ENCODE measurements around the gene MLC1.

The MLC1 gene

DNA sequence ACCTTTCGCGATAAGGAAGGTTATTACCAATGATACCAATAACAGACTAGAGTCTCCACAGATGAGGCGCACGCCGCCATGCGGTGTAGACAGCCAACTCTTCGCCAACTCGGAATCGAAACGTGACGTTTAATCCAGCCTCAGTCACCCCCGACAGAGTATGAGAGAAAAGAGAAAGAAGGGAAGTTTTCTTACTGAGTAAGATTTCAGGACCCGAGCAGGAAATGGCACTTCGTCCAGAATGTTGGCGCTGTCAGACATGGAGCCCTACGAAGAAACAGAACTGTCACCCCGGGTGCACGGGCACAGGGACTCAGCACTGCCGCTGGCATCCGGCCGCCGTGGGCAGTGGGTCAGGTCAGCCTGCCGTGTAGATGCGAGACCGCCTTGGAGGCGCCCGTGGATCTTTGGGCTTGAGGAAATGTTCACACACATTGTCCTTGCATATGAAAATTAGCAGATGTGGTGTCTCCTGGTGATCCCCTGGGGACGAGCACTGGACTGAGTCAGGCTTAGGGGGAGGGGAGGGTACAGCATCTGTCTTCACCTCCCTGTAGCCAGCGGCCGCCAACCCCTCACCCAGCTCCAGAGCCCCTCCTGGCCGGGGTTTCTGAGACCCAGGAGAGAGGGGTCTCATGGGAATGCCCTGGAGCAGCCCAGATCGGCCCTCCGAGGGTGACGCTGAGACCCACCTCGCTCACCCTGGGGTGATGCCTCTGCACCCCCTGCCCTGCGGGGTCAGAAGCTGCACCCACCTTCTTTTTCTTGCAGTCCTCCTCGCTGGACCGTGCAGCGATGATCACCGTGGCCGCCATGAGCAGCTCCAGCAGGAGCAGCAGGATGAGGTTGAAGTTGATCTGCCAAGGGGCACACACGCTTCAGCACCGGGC lies 8.3 kb downstream of the MLC1 start:
- no peak for DNase-seq (ENCODE audit: low spot score)

DNA sequence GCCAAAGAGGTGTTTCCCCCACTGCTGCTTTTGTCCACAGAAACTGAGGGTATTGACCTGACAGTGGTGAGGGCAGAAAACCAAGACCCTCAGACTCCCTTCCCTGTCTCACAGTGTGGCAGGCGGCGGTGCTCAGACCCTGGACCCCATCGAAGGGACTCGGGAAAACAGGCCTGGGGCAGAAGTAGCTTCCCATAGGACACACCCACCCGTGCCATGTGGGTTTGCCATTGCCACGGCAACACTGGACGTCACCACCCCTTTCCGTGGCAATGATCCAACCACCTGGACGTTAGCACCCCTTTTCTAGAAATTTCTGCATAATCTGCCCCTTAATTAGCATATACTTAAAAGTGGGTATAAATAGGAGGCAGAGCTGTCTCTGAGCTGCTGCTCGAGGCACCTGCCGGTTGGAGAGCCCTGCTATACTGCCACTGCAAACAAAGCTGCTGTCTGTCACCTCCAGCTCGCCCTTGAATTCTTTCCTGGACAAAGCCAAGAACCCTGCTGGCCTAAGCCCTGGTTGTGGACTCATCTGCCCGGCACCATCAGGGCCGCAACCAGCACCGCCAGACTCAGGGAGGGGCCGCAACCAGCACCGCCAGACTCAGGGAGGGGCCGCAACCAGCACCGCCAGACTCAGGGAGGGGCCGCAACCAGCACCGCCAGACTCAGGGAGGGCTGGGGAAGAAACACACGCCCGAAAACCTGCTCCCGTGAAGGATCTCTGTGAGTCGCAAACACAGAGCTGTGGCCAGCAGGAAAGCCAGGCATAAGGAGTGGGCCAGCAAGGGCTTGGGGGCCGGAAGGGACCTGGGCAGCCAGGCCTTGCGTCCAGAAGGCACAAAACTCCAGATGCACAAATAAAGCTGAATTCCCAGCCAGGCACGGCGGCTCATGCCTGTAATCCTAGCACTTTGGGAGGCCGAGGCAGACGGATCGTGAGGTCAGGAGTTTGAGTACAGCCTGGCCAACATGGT lies 10.4 kb downstream of the MLC1 start:
- no peak for DNase-seq (ENCODE audit: low spot score)

DNA sequence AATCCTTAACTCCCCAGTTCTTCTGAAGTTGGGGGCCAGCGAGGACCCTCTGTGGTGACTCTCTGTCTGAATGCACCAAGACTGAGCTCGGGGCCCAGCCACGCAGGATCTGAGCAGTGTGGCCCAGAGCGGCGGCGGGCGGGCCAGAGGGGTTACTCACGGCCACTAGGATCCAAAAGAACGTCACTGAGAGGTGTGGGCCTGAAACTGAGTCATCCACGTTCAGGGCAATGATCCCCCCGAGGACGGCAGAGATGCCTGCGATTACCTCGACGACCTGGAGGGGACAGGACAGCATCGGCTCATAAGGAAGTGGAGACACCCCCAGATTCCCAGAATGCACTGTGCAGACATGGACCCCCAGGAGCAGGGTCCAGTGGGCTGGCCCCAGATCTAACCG lies 11.2 kb downstream of the MLC1 start:
- DNase-seq (ENCODE audit: low spot score), result no peak

DNA sequence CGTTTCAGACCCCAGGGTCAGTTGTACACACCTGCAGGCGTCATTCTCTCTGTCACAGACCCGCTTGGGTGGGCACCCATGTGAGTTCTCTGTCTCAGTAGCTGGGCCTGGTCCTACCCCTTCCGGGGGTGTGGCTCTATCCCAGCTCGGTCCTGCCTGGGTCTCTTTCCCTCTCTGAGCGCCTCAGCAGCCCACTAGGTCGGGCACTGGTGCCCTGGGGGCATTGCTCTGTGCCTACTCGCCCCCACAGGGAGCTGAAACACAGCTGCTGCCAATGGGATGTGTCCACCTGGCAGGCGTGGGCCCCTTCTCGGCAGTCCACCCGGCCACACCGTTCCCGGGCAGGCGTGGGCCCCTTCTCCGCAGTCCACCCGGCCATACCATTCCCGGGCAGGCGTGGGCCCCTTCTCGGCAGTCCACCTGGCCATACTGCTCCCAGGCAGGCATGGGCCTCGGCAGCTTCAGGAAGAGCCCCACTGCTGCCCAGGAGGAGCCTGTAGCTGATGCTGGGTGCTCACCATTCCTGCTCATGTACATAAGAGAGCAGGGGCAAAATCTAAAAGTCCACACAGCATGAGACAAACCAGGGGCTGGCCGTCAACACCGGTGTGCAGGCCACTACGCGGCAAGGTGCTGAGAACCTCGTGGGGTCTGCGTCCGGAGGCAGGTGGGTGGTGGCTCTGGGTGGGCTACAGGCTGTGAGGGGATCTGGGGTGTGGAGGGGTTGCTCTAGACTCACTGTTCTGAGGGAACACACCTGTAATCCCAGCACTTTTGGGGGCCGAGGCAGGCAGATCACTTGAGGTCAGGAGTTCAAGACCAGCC lies 12.3 kb downstream of the MLC1 start:
- DNase-seq (ENCODE audit: low spot score), result no peak

DNA sequence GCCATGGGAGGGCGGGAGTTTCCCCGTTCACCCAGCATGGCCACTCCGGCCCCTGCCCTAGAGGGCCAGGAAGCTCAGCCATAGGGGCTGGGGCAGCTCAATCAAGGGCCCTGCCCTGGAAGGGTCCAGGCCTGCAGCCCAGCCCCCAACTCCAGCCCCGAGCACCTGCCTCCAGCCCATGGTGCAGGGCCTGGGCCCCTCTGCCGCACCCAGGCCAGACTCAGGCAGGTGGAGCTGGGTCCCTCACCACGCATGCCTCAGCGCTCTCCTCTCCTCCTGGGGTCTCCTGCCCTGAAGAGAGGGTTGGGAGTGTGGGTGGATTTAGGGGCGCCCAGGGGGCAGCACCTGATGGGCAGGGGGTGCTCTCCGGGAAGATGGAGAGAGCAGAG lies 13.1 kb downstream of the MLC1 start:
- no peak for DNase-seq (ENCODE audit: low spot score)

DNA sequence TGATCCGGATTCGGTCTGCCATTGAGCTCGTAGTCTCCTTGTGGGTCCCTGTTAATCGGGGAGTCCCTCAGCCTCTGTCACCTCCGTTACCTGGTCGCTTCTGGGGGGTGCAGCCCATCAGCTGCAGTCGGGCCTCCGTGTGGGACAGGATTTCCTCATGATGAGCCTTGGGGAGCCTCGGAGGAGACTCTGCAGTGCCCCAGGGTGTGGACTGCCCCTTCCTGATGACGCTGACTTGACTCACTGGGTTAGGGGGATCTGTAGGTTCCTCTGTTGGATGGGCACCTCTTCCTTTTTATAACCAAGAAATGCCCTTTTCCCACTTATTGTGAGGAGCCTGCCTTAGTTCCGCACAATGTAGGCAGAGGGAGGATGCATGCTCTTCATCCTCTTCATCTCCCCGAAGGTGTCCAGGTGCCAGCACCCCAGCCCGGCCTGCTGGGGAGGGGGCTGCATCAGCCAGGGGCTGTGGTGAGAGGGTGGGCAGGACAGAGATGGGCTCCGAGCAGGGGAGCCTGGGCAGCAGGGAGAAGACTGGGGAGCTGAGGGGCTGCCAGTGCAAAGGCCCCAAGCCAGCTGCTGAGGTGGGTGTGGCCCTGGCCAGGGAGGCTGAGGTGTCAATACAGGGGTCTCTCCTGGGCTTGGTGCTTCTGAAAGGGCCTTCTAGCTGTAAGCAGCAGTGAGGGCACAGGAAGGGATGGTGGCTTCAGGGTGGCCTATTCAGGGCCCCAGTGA lies 13.6 kb downstream of the MLC1 start:
- DNase-seq (ENCODE audit: low spot score), result no peak

DNA sequence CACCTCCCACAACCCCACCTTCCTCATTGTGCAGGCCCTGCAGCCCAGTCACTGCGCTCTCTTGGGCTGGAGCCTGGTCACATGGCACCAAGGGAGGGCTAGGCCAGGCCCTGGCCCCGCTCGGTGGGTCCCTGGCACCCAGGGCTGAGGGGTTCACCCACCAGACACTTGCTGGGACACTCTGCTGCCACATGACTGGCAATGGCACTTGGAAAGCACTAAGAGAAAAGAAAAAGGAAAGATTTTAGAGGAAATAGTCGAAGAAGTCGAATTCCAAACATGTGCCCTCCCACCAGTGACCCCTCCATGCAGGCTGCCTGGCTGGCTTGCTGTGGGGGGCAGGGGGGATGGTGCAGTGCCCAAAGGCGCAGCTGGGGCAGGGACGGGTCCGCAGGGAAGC lies 14.9 kb downstream of the MLC1 start:
- no peak for DNase-seq (ENCODE audit: low spot score)

DNA sequence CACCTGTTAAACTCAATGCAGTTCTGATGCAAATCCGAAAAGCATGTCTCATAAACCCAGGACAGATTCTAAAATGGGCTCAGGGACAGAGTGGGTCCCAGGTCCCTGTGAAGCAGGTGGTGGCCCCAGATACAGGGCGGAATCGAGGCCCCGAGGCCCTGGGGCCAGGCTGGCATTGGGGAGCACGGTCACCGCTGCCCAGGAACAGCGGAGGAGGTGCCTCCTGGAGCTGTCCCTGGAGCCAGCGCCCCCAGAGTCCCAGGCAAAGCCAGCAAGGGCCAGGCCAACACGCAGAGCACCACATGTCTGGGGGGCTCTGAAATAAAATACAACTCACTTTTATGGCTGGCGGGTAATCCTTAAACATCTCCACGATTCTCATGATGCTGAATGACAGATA lies 17.1 kb downstream of the MLC1 start:
- DNase-seq (ENCODE audit: low spot score), result no peak

DNA sequence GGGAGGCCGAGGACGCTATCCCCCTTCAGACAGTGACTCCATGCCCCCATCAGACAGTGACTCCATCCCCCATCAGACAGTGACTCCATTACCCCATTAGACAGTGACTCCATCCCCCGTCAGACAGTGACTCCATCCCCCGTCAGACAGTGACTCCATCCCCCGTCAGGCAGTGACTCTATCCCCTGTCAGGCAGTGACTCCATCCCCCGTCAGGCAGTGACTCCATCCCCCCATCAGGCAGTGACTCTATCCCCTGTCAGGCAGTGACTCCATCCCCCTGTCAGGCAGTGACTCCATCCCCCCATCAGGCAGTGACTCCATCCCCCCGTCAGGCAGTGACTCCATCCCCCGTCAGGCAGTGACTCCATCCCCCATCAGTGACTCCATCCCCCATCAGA lies 18.0 kb downstream of the MLC1 start:
- DNase-seq (ENCODE audit: low spot score), result no peak

DNA sequence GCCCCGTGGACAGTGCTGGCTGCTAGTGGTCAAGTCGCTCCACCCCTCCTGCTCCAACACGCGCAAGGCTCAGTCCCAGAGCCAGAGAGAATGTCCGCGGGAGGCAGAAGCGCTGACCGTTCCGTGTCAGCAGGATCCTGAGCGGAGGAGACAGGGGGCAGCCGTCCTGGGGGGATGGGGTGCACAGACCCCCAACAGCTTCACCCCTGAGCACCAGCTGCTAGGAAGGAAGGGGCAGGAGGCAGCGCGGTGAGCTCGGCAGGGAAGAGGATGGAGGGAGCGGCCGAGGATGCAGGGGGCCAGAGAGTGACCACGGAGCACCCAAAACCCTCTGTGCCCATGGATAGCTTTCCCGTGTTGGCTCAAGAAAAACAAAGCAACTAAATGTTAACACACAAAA lies 20.8 kb downstream of the MLC1 start:
- no peak for DNase-seq (ENCODE audit: low spot score)

DNA sequence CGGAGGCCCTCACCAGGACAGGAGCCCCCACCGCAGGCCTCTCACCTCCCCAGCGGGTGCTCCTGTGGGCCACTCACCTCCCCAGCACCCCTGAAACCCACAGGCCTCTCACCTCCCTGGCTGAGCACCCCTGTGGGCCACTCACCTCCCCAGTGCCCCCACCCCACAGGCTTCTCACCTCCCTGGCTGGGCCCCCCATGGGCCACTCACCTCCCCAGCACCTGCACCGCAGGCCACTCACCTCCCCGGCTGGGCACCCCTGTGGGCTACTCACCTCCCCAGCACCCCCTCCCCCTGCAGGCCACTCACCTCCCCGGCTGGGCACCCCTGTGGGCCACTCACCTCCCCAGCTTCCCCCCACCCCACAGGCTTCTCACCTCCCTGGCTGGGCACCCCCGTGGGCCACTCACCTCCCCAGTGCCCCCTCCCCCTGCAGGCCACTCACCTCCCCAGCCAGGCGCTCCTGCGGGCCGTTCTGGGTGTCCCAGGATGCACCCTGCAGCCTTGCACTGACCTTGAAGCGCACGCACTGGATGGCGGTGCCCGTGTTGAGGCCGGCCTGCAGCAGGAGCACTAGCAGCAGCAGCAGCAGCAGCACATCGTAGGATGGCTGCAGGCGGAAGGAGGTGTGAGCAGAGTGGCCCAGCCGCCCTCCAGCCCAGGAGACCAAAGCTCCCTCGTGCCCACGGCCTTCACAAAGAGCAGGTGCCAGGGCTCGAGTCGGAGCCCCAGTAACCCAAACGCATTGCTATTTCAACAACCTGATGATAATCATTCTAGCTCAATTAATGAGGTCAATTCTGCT lies 21.4 kb downstream of the MLC1 start:
- DNase-seq (ENCODE audit: low spot score), result no peak

DNA sequence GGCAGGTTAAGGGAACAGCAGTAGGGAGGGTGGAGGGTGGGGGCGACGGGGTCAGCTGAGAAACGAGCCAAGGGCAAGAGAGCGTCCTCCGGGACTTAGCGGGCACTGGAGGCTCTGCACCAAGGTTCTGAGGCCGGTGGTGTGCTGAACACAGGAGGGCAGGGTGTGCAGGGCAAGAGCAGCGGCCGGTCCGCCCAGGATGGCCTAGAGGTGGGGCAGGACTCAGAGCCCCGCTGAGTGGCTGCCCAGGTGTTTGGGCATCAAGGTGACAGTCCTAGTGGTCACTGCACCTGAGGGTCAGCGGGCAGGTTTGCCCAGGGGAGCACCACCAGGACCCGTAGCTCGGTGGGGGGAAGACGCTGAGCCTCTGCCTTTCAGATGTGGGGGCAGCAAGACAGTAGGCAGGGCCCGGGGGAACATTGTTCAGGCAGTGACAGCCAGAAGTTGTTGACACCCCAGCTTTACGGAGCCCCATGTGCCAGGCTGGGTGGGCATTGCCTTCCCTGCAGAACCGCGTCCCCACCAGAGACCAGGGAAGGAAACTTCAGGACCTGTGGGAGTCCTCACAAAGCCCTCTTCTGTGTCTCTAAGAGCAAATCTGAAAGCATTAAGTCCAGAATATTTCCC lies 22.6 kb downstream of the MLC1 start:
- DNase-seq (ENCODE audit: low spot score), result no peak

DNA sequence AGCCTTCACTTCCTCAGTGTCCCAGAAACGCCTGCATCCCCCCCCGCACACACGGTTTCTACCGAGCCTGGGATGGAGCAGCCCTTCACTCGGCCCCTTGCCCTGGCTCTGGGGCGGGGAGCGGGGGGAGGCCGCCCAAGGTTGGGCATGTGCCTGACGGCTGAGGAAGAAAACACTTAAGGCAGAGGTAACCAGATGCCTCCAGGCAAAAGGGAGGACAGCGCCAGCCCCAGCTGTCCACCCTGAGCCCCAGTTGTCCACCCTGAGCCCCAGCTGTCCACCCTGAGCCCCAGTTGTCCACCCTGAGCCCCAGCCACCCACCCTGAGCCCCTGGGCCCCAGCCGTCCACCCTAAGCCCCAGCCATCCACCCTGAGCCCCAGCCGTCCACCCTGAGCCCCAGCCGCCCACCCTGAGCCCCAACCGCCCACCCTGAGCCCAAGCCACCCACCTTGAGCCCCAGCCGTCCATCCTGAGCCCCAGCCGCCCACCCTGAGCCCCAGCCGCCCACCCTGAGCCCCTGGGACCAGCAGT lies 23.3 kb downstream of the MLC1 start:
- no peak for DNase-seq (ENCODE audit: low spot score)

DNA sequence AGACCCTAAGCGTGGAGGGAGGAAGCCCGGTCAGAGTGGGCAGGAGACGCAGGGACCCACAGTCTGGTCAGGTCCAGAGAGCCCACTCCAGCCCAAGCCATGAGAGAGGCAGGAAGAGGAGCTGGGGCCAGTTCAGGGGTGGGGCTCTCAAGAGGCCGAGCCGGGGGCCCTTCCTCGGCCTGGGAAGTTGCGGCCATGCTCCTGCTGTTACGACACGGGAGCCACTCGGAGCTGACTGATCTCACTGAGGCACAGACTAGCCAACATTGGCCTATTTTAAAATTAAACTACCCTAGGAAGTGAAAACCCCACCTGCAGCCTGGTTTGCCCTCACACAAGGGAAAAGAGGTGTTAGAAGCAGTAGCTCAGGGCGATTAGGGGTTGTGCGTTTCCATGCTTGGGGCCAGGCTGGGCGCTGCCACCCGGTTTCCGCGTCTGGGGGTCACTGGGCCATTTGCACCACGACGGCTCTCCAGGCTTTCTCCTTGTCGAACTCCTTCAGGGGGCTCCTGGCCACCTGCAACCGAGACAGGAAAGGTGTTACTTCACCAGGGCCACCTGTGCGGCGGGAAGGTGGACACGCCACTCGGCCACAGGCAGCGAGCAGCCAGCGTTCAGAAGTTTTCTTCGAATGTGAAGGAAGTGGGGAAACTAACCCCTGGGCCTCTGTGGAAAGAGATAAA lies 23.9 kb downstream of the MLC1 start:
- DNase-seq (ENCODE audit: low spot score), result no peak

DNA sequence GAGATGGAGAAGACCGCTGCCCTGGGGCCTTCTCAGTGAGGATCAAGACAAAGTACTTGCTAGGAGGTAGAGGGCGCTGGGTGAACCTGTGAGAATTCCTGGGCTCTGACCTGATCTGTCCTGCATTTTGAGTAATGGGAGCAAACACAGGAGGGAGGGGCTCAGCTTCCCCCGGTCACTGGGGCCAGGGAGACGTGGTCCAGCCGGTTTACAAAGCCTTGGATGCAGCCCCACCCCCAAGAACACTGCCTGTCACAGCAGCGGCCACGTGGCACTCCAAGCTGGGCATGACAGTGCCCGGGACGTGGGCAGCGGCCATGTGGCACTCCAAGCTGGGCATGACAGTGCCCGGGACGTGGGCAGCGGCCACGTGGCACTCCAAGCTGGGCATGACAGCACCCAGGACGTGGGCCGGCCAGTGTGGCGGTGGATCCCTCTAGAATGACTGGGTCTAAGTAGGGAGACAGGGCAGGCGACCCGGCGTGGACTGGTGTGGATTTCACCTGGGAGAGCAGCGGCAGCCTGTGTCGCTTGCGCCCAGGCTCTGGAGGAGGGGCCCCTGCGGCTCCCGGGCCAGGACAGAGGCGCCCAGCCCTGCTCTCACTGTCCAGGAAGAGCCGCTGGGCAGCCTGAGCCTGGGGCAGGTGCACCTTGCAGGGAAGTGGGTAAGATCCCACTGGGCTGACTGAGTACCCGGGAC lies 24.6 kb downstream of the MLC1 start:
- no peak for DNase-seq (ENCODE audit: low spot score)

DNA sequence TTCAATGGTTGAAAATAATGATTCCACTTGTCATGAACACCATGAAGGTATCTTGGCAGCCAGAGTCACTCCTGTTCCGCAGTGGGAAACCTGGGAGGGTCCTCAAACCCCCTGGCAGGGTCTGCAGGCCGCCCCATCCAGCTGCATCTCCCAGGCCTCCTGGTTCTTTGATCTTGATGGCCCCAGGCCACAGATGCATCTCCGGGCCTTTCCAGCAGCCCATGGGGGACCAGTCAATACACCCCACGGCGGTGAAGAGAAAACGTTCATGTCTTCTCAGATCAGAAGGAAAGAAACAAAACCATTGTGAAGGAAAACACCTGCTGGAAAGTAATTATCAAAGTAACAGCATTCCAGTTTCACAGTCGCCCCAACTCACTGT lies 25.4 kb downstream of the MLC1 start:
- no peak for DNase-seq (ENCODE audit: low spot score)

DNA sequence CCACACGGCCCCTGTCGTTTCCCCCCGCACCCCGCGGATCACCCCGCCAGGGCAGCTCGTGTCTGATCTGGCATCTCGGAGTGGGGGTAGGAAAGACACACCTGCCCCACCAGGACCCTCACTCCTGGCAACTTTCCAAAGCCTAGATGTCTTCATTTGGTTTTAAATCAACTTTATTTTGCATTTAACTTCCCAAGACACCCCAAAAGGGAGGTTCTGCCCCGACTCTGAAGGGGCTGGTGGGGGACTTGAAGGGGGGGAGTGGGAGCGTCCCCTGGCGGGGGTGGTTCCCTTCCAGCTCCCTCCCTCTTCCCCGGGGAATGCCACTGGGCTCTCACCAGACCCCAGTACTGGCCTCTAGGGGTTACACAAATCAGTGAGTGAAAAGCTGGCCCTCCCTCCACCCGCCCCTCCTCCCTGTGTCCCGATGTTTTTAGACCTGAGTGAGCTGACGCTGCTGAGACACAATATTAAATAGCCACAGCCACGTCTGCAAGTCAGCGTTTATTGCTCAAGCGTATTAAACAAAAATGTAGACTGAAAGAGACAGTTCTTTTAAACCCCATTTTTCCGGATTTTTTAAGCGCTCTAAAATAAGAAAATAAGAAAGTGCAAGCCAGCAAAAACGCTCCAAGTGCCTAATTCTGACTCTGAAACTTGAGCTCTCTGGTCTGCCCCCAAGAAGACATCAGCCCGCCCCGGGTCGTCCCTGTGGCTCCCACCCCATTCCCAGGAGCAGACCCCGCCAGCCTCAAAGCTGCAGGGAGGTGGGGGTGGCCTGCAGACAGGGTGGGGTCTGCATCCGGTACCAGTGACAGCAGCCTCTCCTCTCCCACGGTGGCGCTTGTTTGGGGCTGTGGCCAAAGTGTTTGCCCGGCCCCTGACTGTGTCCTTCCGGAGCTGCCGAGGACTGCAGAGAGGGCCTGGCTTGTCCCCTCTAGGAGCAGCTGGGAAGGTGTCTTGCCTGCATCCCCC lies 26.0 kb downstream of the MLC1 start:
- peak; percentile 74 for DNase-seq (ENCODE audit: low spot score)

Measured in hepatic stellate cell (primary cell).